H9 (cell line): ENCODE results near the gene LIPE. TPM values are rescaled to one million over a fixed set of nuclear protein-coding genes. Genes with fewer than 3 reads are reported as not detected.

ENCODE experiments used
- DNase-seq: peaks from one replicate; pipeline ENCODE4 v3.0.0-alpha.2; 2017
- H2AFZ ChIP-seq: one replicate; pipeline ENCODE4 v1.6.1; 2013; ENCODE audit warnings: mild to moderate bottlenecking, low read length, control low read depth, moderate library complexity
- H2AK5ac ChIP-seq: 2 replicates; pipeline ENCODE4 v1.6.1; 2013; ENCODE audit warnings: low read length, control low read depth, mixed read lengths; ENCODE audit not compliant: insufficient read length
- H2BK120ac ChIP-seq: one replicate; pipeline ENCODE4 v1.6.1; 2013; ENCODE audit warnings: low read depth, mild to moderate bottlenecking, low read length, control low read depth, inconsistent platforms; ENCODE audit not compliant: poor library complexity, severe bottlenecking
- H2BK12ac ChIP-seq: 2 replicates; pipeline ENCODE4 v1.6.1; 2013; ENCODE audit warnings: low read length, control low read depth, mixed read lengths, low read depth; ENCODE audit not compliant: insufficient read length
- H2BK15ac ChIP-seq: 2 replicates; pipeline ENCODE4 v1.6.1; 2013; ENCODE audit warnings: low read depth, low read length, control low read depth
- H2BK20ac ChIP-seq: one replicate; pipeline ENCODE4 v1.6.1; 2013; ENCODE audit warnings: low read depth, mild to moderate bottlenecking, low read length, control low read depth, inconsistent platforms; ENCODE audit not compliant: poor library complexity, severe bottlenecking
- H2BK5ac ChIP-seq: 2 replicates; pipeline ENCODE4 v1.6.1; 2013; ENCODE audit warnings: low read length, control low read depth, mixed read lengths; ENCODE audit not compliant: insufficient read length
- H3K14ac ChIP-seq: 2 replicates; pipeline ENCODE4 v1.6.1; 2013; ENCODE audit warnings: low read length, control low read depth; ENCODE audit not compliant: insufficient read depth
- H3K18ac ChIP-seq: 2 replicates; pipeline ENCODE4 v1.6.1; 2013; ENCODE audit warnings: low read depth, mild to moderate bottlenecking, mixed read lengths, low read length, control low read depth; ENCODE audit not compliant: insufficient read length
- H3K23ac ChIP-seq: 2 replicates; pipeline ENCODE4 v1.6.1; 2013; ENCODE audit warnings: low read length, control low read depth, mixed read lengths, low read depth; ENCODE audit not compliant: insufficient read length
- H3K23me2 ChIP-seq: 2 replicates; pipeline ENCODE4 v1.6.1; 2013; ENCODE audit warnings: low read depth, mild to moderate bottlenecking, mixed read lengths, low read length, control low read depth; ENCODE audit not compliant: insufficient read length, poor library complexity, severe bottlenecking
- H3K27ac ChIP-seq: 2 replicates; pipeline ENCODE4 v1.5.1; 2013; ENCODE audit warnings: low read length, control low read depth, mixed read lengths, low read depth; ENCODE audit not compliant: insufficient read length
- H3K27me3 ChIP-seq: 2 replicates; pipeline ENCODE4 v1.6.1; 2013; ENCODE audit warnings: low read length, control low read depth, inconsistent platforms; ENCODE audit not compliant: insufficient read depth
- H3K4ac ChIP-seq: 2 replicates; pipeline ENCODE4 v1.6.1; 2013; ENCODE audit warnings: low read depth, mild to moderate bottlenecking, control low read depth, inconsistent platforms, low read length, moderate library complexity
- H3K4me1 ChIP-seq: 2 replicates; pipeline ENCODE4 v1.6.1; 2013; ENCODE audit warnings: low read length, control low read depth, inconsistent platforms; ENCODE audit not compliant: insufficient read depth
- H3K4me2 ChIP-seq: 2 replicates; pipeline ENCODE4 v1.6.1; 2013; ENCODE audit warnings: low read length, control low read depth, mixed read lengths; ENCODE audit not compliant: insufficient read length, insufficient read depth
- H3K56ac ChIP-seq: 2 replicates; pipeline ENCODE4 v1.6.1; 2013; ENCODE audit warnings: low read depth, mild to moderate bottlenecking, mixed read lengths, low read length, control low read depth; ENCODE audit not compliant: insufficient read length
- H3K79me1 ChIP-seq: 2 replicates; pipeline ENCODE4 v1.6.1; 2013; ENCODE audit warnings: low read depth, mild to moderate bottlenecking, moderate library complexity, low read length, control low read depth, inconsistent platforms; ENCODE audit not compliant: insufficient read depth, poor library complexity, severe bottlenecking
- H3K79me2 ChIP-seq: 2 replicates; pipeline ENCODE4 v1.6.1; 2013; ENCODE audit warnings: low read length, control low read depth, inconsistent platforms; ENCODE audit not compliant: insufficient read depth
- H3K9ac ChIP-seq: 2 replicates; pipeline ENCODE4 v1.6.1; 2013; ENCODE audit warnings: low read length, control low read depth, mixed read lengths; ENCODE audit not compliant: insufficient read length; ENCODE audit errors: extremely low read depth
- H3K9me3 ChIP-seq: one replicate; pipeline ENCODE4 v1.6.1; 2013; ENCODE audit warnings: low read depth, low read length, inconsistent platforms; ENCODE audit not compliant: control insufficient read depth
- H3T11ph ChIP-seq: one replicate; pipeline ENCODE4 v1.6.1; 2013; ENCODE audit warnings: mild to moderate bottlenecking, low read length, control low read depth, inconsistent platforms
- H4K20me1 ChIP-seq: one replicate; pipeline ENCODE4 v1.6.1; 2013; ENCODE audit not compliant: control insufficient read depth, insufficient read length, insufficient read depth
- H4K5ac ChIP-seq: 2 replicates; pipeline ENCODE4 v1.6.1; 2013; ENCODE audit warnings: low read depth, mild to moderate bottlenecking, mixed read lengths, low read length, control low read depth; ENCODE audit not compliant: insufficient read length
- H4K8ac ChIP-seq: replicated peaks from 2 replicates; pipeline ENCODE4 v1.6.1; 2013; ENCODE audit warnings: low read length, control low read depth, mixed read lengths, low read depth; ENCODE audit not compliant: insufficient read length
- H4K91ac ChIP-seq: 2 replicates; pipeline ENCODE4 v1.6.1; 2013; ENCODE audit warnings: low read depth, mild to moderate bottlenecking, moderate library complexity, mixed read lengths, low read length, control low read depth; ENCODE audit not compliant: insufficient read length
- H3K27ac Mint-ChIP-seq, 3 experiments: 2 replicates in 2 of 3; 3 replicates in 1 of 3; pipeline ENCODE4 v1.8.0; 2020 to 2021; ENCODE audit warnings: mixed read lengths in 3 of 3, mild to moderate bottlenecking in 1 of 3, moderate library complexity in 1 of 3
- H3K27me3 Mint-ChIP-seq: 2 replicates; pipeline ENCODE4 v1.8.0; 2021; ENCODE audit warnings: low read depth, mild to moderate bottlenecking, moderate library complexity, mixed read lengths
- H3K36me3 Mint-ChIP-seq, 3 experiments: 2 replicates in 2 of 3; 3 replicates in 1 of 3; pipeline ENCODE4 v1.8.0; 2020 to 2021; ENCODE audit warnings: low read depth in 3 of 3, mixed read lengths in 3 of 3; ENCODE audit not compliant: insufficient read depth in 1 of 3
- H3K4me1 Mint-ChIP-seq, 2 experiments: 2 replicates each; pipeline ENCODE4 v1.8.0; 2020; ENCODE audit warnings: mixed read lengths in 2 of 2
- H3K4me3 Mint-ChIP-seq, 2 experiments: 2 replicates in 1 of 2; 3 replicates in 1 of 2; pipeline ENCODE4 v1.8.0; 2020 to 2021; ENCODE audit warnings: mild to moderate bottlenecking in 2 of 2, mixed read lengths in 2 of 2, moderate library complexity in 1 of 2
- H3K9me3 Mint-ChIP-seq, 2 experiments: 2 replicates in 1 of 2; 3 replicates in 1 of 2; pipeline ENCODE4 v1.8.0; 2020; ENCODE audit warnings: mild to moderate bottlenecking in 2 of 2, mixed read lengths in 2 of 2, moderate library complexity in 1 of 2
- whole genome bisulfite sequencing: extraction: QIAGEN DNeasy Blood & Tissue Kit; methylation state at CpG from one replicate; pipeline ENCODE4 v1.1.7; 2013; ENCODE audit warnings: missing lambda C conversion rate, low lambda C conversion rate, mixed read lengths; ENCODE audit not compliant: insufficient read length; ENCODE audit errors: extremely low coverage; 5-methylcytosine and 5-hydroxymethylcytosine counted together
- total RNA-seq: library from RNA; stranded (reverse); gene quantifications from 2 replicates; pipeline ENCODE4 v1.2.1, GENCODE V29; 2021
- TF ChIP-seq, protein P1 (sequence below): fragments of 200-600 bp; sonication (generic); conservative IDR thresholded peaks from 3 replicates; pipeline ENCODE4 v1.8.0; 2021; ENCODE audit warnings: antibody characterized with exemption, mild to moderate bottlenecking

Gene LIPE
- total RNA-seq, 1 experiment from 2014 or later: 6.3 TPM

DNA sequence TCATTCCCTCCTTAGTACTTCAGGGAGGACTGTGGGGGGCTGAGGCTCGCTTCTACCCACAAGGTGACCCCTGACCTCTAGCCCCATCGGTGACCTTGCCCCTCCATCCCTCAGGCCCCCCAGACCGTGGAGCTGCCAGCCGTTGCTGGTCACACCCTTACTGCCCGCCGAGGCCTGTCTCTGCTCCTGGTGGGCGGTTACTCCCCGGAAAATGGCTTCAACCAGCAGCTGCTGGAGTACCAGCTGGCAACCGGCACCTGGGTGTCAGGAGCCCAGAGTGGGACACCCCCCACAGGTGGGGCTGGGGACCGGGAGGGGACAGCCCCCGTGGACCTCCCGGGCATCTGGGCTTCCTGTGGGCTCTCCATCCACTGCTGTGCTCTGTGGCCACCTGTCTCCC lies 69.9 kb downstream of the LIPE start:
- no peak overlapping the region for H3K4ac ChIP-seq
- no peaks in the 10 kb centered on the region for H3K9me3 ChIP-seq
- H3K27ac ChIP-seq: no peak overlapping the region
- H3K27ac Mint-ChIP-seq: peak overlapping the region in 2 of 3 experiments; percentile 45 to 48; a peak in 2 of 7 replicates
- no peaks in the 10 kb centered on the region for H3K79me2 ChIP-seq
- no peak overlapping the region for H3K9ac ChIP-seq
- H3K23me2 ChIP-seq: no peaks in the 10 kb centered on the region
- no peak overlapping the region for H2BK120ac ChIP-seq
- H4K8ac ChIP-seq: no peak overlapping the region
- no peak overlapping the region for H2BK15ac ChIP-seq
- no peak overlapping the region for H4K5ac ChIP-seq
- H3K9me3 Mint-ChIP-seq: no peaks in the 10 kb centered on the region; a peak in 1 of 5 replicates
- no peak overlapping the region for H3K23ac ChIP-seq
- H3T11ph ChIP-seq: no peak overlapping the region
- H3K4me3 Mint-ChIP-seq: no peak overlapping the region
- H2BK5ac ChIP-seq: no peak overlapping the region
- H3K27me3 ChIP-seq: no peaks in the 10 kb centered on the region
- H3K4me1 Mint-ChIP-seq: peaks cover 3 to 18% of the 10 kb centered on the region in 2 experiments
- no peak overlapping the region for H3K56ac ChIP-seq
- H3K4me2 ChIP-seq: no peak overlapping the region
- H2AFZ ChIP-seq: no peak overlapping the region
- no CpG with 5 or more reads among the region's 12 CpGs for WGBS
- H3K18ac ChIP-seq: no peak overlapping the region
- TF ChIP-seq, protein P1, sequence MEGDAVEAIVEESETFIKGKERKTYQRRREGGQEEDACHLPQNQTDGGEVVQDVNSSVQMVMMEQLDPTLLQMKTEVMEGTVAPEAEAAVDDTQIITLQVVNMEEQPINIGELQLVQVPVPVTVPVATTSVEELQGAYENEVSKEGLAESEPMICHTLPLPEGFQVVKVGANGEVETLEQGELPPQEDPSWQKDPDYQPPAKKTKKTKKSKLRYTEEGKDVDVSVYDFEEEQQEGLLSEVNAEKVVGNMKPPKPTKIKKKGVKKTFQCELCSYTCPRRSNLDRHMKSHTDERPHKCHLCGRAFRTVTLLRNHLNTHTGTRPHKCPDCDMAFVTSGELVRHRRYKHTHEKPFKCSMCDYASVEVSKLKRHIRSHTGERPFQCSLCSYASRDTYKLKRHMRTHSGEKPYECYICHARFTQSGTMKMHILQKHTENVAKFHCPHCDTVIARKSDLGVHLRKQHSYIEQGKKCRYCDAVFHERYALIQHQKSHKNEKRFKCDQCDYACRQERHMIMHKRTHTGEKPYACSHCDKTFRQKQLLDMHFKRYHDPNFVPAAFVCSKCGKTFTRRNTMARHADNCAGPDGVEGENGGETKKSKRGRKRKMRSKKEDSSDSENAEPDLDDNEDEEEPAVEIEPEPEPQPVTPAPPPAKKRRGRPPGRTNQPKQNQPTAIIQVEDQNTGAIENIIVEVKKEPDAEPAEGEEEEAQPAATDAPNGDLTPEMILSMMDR: no peak
- no peak for DNase-seq
- no peaks in the 10 kb centered on the region for H3K79me1 ChIP-seq
- H3K36me3 Mint-ChIP-seq: peaks cover 2 to 33% (median 31%) of the 10 kb centered on the region in 3 experiments
- no peak overlapping the region for H4K91ac ChIP-seq
- no peaks in the 10 kb centered on the region for H3K27me3 Mint-ChIP-seq
- no peak overlapping the region for H2BK12ac ChIP-seq
- H2AK5ac ChIP-seq: no peak overlapping the region
- no peak overlapping the region for H3K14ac ChIP-seq
- H4K20me1 ChIP-seq: no peaks in the 10 kb centered on the region
- no peak overlapping the region for H2BK20ac ChIP-seq
- no peaks in the 10 kb centered on the region for H3K4me1 ChIP-seq
